GM19467 (cell line): ENCODE results near the gene AK2.
A peak's percentile ranks its signal among the peaks of the same experiment; 100 is the strongest.
"Not testable (repeated sequence)": the region's sequence is repeated elsewhere in the genome, so short reads cannot be mapped to it uniquely, and the experiment has no call there.

Experiments used
- ATAC-seq: cut with Tn5 transposase; IDR thresholded peaks from one replicate; pipeline ENCODE4 v1.9.1; 2021; ENCODE audit warnings: mild to moderate bottlenecking, moderate library complexity; ENCODE audit not compliant: unreplicated experiment

The AK2 gene

GRCh38 chr1:32978854-32979253, 57.8 kb downstream of the AK2 start:
- no peak for ATAC-seq

- no peak for ATAC-seq
These were observed 59.1 kb downstream of the AK2 start for GRCh38 chr1:32977546-32978087.

- ATAC-seq: not testable (repeated sequence)
These were observed 61.6 kb downstream of the AK2 start for GRCh38 chr1:32975055-32975454.

GRCh38 chr1:32973458-32973857, 63.2 kb downstream of the AK2 start:
- ATAC-seq: not testable (repeated sequence)

GRCh38 chr1:32972814-32973428, 63.8 kb downstream of the AK2 start:
- no peak for ATAC-seq

- no peak for ATAC-seq
These were observed 65.1 kb downstream of the AK2 start for GRCh38 chr1:32971576-32971975.

- no peak for ATAC-seq
These were observed 65.5 kb downstream of the AK2 start for GRCh38 chr1:32971156-32971555.

- no peak for ATAC-seq
These were observed 67.1 kb downstream of the AK2 start for GRCh38 chr1:32969566-32969965.

- no peak for ATAC-seq
These were observed 68.7 kb downstream of the AK2 start for GRCh38 chr1:32967888-32968568.

GRCh38 chr1:32966900-32967299, 69.8 kb downstream of the AK2 start:
- no peak for ATAC-seq

- ATAC-seq: no peak
These were observed 71.4 kb downstream of the AK2 start for GRCh38 chr1:32965251-32965747.

- ATAC-seq: peak; percentile 74
These were observed 72.0 kb downstream of the AK2 start, which contains the start of gene RNF19B for GRCh38 chr1:32964461-32965250. TSS of gene RNF19B (minus strand) at chr1:32964809. CDS start at chr1:32964685, 124 bp downstream.

GRCh38 chr1:32963746-32964460, 72.8 kb downstream of the AK2 start:
- no peak for ATAC-seq

GRCh38 chr1:32962248-32962896, 74.3 kb downstream of the AK2 start:
- no peak for ATAC-seq

- ATAC-seq: no peak
These were observed 75.8 kb downstream of the AK2 start for GRCh38 chr1:32960819-32961355.

GRCh38 chr1:32960342-32960741, 76.3 kb downstream of the AK2 start:
- no peak for ATAC-seq

- no peak for ATAC-seq
These were observed 77.9 kb downstream of the AK2 start for GRCh38 chr1:32958827-32959226.
